ENCODE results near the gene UBAC1.
A peak's percentile ranks its signal among the peaks of the same experiment; 100 is the strongest.
"Not testable (repeated sequence)": the region's sequence is repeated elsewhere in the genome, so short reads cannot be mapped to it uniquely, and the experiment has no call there.

The UBAC1 gene

DNA sequence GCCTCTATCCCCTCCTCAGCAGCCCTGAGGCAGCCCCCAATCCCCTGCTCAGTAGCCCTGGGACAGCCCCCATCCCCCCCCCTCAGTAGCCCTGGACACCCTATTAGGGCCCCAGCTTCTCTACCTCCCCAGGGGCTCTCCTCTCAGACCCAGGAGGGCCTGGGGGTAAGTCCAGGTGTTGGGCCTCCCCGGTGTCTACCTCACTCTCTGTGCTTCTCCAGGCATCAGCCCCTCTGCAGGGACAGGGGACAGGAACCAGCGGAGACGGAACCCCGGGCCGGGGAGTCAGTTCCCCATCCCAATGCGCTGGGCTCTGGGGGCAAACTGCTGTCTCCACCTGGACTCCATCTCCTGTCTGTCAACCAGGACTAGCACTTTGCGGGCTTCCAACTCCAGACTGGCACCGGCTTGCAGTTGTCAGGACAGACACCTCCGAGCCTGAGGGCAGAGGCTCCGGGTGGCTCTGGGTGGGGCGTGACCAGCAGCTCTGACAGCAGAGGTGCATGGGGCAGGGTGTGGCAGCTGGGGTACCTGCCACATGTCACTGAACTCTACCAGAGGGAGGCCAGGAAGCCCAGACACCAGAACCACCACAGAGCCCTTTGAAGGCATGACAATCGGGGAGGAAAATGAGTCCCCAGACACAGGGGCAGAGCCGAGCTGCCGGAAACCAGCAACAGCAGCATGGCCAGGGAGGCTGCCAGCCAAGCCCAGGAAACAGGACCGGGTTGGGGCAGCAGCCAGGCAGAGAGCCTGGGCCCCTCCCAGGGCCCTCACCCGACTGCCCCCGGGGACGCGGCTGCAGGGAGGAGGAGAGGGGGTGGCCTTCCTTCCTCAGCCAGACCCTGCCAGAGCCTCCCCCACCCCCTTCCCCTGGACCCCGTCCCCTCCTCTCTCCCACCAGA lies 17.7 kb upstream of the UBAC1 start:
- peak; percentile 76 for DNase-seq (ENCODE audit: low spot score)

DNA sequence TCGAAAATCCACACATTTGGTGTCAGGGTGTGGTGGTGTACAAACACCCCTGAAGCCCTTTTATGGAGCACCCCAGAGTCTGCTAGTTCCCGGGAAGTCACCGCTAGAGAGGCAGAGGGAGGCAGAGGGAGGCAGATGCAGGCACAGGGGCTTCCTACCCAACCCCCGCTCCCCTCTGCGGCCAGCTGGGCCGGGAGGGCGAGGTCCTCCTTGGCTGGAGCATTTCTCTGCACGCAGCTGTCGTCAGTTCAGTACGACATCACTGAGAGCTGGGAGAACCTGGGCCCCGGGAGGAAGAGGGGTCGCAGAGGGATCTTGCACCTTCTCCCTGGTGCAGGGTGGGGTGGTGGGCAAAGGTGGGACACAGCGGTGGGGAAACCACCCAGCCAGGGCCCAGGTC lies 15.8 kb upstream of the UBAC1 start:
- DNase-seq (ENCODE audit: low spot score): no peak

DNA sequence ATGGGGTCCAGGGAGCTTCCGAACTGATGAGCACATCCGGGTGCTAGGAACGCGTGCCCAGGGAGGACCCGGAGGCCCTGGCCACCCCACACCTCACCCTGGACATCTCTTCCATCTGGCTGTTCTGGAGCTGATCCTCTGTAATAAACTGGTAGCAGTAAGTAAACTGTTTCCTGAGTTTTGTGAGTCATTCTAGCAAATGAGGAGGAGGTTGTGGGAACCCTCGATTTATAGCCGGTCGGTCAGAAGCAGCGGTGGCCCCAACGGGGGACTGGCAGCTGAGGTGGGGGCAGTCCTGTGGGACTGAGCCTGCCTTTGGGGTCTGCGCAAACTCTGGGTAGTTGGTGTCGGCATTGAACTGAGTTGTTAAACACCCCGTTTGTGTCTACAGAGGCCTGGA lies 15.4 kb upstream of the UBAC1 start:
- DNase-seq (ENCODE audit: low spot score): no peak

- DNase-seq (ENCODE audit: low spot score): no peak
These were observed 14.7 kb upstream of the UBAC1 start for GRCh38 chr9:135975834-135976233.

DNA sequence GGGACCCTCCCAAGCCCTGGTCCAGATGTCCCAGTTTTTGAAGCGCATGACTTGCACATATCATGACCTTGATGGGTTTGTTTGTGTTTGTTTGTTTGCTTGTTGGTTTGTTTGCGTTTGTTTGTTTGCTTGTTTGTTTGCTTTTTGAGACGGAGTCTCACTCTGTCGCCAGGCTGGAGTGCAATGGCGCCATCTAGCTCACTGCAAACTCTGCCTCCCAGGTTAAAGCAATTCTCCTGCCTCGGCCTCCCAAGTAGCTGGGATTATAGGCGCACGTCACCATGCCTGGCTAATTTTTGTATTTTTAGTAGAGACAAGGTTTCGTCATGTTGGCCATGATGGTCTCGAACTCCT lies 13.0 kb upstream of the UBAC1 start:
- DNase-seq (ENCODE audit: low spot score): no peak

DNA sequence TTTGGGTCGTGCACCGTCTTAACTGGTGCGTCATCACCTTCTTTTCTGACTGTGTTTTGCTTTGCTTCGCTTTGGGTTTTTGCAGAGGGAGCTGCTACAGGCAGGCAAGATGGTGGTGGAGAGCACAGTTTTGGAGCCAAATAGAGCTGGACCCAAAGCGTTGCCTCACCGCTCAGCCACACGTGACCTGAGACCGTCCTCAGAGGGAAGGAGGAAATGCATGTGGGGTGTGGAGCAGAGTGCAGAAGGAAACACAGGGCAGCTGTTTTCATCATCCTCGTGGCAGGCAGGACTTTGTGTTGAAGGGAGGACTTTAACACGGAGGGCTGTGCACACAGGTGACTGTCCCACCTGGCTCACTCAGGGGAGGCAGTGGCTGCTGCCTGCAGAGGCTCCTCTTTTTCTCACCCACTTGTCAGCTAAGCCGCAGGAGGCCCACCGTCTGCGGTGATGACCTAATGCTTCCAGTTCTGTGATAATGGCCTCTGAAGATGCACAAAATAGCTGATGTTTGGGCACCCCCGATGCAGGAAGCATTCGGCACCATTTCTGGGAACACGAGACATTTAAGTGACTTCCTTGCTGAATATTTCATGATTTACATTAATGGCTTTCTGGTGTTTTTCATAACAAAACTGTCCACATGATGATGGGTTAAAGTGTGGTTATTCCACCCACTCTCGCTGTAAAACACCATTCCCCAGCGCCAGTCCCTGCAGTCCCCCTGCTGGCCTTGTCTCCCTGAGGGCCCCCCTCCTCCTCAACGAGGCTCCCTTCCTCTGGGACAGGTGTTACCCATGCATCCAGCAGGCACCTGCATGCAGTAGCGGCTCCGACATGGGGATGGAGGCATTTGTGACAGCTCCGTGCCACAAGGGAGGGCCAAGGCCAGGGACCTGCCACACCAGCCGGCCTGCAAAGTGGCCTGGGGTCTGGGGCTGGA lies 12.4 kb upstream of the UBAC1 start:
- no peak for DNase-seq (ENCODE audit: low spot score)

DNA sequence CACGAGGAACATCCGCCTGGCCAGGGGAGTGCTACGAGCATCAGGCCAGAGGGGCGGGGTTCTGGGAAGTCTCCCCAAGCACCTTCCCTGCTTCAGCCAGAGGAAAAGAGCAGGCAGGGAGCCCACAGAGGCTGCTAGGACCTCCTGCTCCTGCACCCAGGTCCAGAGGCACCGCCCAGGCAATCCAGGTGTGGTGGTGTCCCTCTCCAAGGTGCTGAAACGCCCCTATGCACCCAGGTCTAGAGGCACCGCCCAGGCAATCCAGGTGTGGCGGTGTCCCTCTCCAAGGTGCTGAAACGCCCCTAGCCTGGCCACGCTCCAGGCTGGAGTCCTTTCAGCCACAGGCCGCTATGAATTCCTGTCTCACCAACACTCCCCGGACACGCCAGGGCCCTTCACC lies 10.7 kb upstream of the UBAC1 start:
- no peak for DNase-seq (ENCODE audit: low spot score)

DNA sequence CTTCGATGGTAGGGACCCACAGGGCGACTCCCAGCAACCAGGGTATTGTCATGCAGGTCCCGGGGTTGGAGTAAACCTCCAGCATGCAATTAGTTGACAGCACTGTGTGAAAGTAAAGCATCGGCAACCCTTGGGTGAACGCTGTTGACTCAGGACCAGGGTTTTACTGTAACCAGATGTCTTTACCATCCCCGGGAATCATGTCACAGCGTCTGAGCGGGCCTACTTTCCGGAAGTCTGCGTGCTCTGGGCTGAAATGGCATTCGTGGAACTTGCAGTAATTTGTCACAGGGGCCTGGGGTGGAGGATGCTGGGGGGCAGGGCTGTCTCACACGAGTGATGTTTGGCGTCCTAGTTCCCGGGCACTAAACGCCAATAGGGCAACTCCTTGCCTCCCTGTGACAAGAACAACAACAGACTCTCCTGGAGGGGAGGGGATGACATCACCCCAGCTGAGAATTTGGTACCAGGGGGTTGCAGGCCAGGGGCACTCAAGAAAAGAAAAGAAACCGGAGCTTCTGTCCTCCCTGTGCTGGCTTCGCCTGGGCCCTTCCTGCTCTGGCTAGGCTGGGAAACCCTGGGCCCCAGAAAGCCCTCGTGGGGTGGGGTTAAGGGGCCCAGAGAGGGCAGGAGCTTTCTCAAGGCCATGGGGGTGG lies 10.1 kb upstream of the UBAC1 start:
- no peak for DNase-seq (ENCODE audit: low spot score)

GRCh38 chr9:135970128-135970815 lies 9.1 kb upstream of the UBAC1 start:
- no peak for DNase-seq (ENCODE audit: low spot score)

- no peak for DNase-seq (ENCODE audit: low spot score)
These were observed 8.0 kb upstream of the UBAC1 start for GRCh38 chr9:135969064-135969683.

GRCh38 chr9:135968601-135969000 lies 7.4 kb upstream of the UBAC1 start:
- DNase-seq (ENCODE audit: low spot score): no peak

- no peak for DNase-seq (ENCODE audit: low spot score)
These were observed 6.9 kb upstream of the UBAC1 start for GRCh38 chr9:135968083-135968476.

DNA sequence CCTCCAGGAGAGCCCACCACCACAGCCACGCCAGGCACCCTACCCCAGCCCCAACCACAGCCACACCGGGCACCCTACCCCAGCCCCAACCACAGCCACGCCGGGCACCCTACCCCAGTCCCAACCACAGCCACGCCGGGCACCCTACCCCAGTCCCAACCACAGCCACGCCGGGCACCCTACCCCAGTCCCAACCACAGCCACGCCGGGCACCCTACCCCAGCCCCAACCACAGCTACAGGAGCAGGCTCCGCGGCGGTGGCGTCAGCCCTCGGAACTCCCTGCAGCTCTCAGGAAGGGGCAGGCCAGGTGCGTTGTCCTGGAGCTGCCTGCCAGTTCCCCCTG lies 5.7 kb upstream of the UBAC1 start:
- DNase-seq (ENCODE audit: low spot score): not testable (repeated sequence)

DNA sequence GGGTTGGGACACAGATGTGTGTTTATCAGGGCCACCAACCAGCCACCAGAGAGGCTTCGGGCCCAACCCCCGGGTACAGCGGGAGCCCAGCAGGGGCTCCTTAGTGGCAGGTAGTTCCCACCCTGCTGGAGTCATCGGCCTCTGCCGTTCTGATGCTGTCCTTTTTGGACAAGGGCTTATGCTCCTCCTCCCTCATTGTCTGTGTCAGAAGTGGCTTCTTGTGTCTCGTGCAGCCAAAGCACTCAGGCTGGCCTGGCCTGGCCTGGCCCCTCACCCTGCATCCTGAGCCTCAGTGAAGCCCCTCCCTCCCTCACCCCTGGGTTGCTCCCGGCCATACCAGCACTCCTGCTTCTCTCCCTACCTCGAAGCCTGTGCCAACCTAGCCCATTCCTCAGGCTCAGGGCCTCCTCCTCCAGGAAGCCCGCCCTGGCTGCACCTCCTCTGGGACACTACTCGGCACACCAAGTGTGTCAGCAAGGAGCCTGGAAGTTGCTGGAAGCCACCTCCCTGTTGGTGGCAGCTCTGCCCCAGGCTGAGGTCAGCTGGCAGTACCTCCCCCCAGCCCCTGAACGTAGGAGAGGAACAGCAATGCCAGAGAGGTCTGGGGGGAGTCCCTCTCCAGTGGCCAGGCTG lies 4.1 kb upstream of the UBAC1 start:
- DNase-seq (ENCODE audit: low spot score): no peak

- DNase-seq (ENCODE audit: low spot score): no peak
These were observed 2.8 kb upstream of the UBAC1 start for GRCh38 chr9:135963938-135964337.

GRCh38 chr9:135963338-135963737 lies 2.2 kb upstream of the UBAC1 start:
- no peak for DNase-seq (ENCODE audit: low spot score)

DNA sequence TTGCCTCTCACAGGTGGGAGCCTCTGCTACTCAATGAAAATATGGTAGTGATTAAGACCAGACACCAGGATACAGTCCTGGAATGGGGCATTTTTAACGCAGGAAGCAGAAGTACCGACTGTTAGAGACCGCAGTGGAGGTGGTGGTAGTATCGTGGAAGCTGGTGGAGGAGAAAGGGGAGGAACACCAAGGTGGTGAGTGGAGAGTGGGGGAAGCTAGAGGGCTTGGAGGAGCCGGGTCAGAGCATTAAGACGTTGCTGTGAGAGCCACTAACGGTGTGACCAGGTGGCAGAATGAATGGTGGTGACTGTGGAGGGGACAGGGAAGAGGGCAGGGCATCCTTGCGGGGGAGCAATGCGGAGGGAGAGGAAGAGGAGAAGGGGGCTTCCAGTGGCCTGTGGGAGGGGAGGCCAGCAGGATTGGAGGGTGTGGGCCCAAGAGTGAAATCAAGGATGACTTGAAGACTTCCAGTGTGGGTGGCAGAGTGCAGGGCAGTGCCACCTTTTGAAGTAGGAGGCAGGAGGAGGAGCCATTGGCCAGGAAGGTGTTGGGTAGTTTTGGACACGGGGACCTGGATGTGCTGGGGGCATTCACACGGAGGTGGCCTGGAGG lies 1.6 kb upstream of the UBAC1 start:
- DNase-seq (ENCODE audit: low spot score): no peak

DNA sequence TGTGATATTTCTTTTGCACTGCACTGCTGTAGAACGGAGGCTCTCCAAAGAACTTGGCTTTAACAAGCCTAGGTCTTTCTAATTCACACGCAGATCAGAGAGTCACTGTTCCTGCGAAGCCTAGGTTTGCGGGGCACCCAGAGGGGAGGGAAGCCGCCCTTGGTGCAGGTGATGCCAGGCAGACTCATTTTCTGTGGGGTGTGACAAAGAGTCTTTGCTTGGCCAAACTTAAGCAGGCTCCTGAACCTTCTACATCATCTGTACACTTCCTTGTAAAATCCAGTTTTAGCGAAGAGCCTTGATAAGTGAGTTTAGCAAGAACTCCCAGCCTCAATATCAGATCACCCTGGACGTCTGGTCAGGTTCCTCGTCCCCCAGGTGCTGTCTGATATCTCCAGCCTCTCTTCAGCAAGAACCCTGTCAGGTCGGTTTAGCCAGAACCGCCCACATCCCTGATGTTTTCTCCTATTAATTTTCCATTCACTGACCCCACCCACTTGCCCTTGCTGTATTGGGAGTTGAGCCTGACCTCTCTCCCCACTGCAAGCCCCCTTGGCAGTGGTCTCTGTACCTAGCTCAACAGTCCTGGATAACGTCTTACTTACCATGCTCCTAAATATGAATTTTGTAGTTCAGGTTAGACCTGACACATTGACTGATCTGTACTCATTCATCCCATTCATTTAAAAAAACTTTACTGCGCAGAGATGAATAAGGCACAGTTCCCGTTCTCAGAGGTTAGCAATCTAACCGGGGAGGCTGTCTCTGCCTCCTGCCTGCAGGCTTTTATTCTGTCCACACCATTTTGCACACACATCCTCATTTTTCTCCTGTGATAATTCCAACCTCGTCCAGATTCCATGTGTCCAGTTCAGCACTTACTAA lies 880 bp upstream of the UBAC1 start:
- DNase-seq (ENCODE audit: low spot score): no peak

- DNase-seq (ENCODE audit: low spot score): no peak
These were observed 529 bp downstream of the UBAC1 start for GRCh38 chr9:135960411-135961276.
